WI38 (cell line): ENCODE measurements around the gene PIH1D1.

Experiments
- H3K4me3 ChIP-seq: 2 replicates; pipeline ENCODE4 v1.5.1; 2011; ENCODE audit warnings: low read depth, mild to moderate bottlenecking, control low read depth, low read length
- CTCF ChIP-seq: IDR thresholded peaks from 2 replicates; pipeline ENCODE4 v1.5.1; 2012; ENCODE audit warnings: low read depth, mild to moderate bottlenecking, control low read depth, low read length

PIH1D1 gene

DNA sequence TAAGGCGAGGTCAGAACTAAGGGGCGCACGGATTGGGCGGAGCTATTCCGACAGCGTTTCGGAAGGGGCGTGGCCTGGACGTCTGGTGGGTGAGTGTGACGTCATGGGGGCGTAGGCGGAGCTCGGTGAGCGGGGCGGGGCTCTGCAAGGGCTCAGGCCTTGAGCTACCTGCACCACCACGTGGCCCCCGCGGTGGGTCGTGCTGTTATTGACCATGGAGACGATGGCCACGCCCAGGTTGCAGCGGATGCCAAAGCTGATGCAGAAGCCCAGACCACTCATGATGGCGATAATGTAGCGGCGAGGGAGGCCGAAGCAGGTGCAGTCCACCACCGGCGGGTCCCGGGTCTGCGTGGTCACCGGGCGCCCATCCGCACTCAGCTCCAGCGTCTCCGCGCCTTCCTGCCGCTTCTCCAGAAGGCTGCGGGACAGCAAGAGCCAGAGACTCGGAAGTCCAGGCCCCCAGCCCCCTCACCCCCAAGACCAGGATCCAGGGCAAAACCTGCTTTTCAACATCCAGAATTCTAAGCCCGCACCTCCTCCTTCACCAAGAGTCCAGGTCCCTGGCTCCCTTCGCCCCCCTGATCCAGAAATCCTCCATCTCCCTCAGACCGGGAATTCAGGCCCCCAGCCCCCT is 15.1 kb downstream of the PIH1D1 start:
- H3K4me3 ChIP-seq = no peak overlapping the region
- no peak for TF ChIP-seq CTCF

DNA sequence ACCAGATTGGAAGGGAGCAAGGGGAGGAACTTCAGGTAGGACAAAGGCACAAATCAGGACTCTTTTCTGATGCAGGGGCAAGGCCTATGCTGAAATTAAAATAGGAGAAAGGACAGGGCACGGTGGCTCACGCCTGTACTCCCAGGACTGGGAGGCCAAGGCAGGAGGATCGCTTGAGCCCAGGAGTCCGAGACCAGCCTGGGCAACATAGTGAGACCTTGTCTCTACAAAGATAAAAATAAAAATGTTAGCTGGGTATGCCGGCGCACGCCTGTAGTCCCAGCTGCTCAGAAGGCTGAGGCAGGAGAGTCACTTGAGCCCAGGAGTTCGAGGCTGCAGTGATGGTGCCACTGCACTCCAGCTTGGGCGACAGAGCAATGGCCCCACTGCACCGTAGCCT is 15.9 kb downstream of the PIH1D1 start:
- no peak overlapping the region for H3K4me3 ChIP-seq
- TF ChIP-seq CTCF = no peak

DNA sequence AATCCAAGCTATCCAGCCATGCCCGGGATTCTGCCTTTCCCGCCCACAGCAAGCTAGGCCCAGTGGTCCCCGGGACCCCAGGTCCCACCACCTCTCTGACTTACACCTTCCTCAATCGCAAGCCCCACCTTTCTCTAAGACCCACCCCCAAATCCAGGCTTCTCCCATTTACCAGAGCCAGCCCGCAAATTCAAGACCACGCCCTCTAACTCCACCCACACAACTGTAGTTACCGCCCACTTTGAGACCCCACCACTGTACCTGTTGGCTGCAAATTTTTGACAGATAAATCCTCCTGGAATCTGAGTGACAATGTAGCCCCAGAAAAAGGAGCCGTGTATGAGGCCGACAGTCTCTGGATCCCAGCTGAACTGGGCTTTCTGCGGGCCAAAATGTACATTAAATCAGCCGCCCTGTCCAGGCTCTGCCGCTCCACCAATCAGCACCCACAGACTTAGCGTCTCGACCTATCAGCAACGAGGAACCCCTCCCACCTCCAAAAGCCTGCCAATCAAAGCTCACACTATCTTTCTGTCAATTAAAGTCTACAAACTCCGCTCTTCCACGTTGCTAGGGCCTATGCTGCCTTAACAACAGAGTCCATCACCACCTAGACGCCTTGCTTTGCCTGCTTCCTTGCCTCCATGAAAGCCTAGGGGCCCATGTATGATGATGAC is 16.6 kb downstream of the PIH1D1 start:
- no peak overlapping the region for H3K4me3 ChIP-seq
- TF ChIP-seq CTCF = no peak

- TF ChIP-seq CTCF = no peak
- no peak overlapping the region for H3K4me3 ChIP-seq
Observed at GRCh38 chr19:49433240-49433901, 18.2 kb downstream of the PIH1D1 start.

GRCh38 chr19:49432141-49433073 is 19.2 kb downstream of the PIH1D1 start:
- TF ChIP-seq CTCF = no peak
- no peak overlapping the region for H3K4me3 ChIP-seq

GRCh38 chr19:49431330-49431749 is 20.3 kb downstream of the PIH1D1 start:
- no peak for TF ChIP-seq CTCF
- H3K4me3 ChIP-seq = no peak overlapping the region
